Measurements from ENCODE around the gene RPS15.
"Not testable (repeated sequence)": the region's sequence is repeated elsewhere in the genome, so short reads cannot be mapped to it uniquely, and the experiment has no call there.

The RPS15 gene

DNA sequence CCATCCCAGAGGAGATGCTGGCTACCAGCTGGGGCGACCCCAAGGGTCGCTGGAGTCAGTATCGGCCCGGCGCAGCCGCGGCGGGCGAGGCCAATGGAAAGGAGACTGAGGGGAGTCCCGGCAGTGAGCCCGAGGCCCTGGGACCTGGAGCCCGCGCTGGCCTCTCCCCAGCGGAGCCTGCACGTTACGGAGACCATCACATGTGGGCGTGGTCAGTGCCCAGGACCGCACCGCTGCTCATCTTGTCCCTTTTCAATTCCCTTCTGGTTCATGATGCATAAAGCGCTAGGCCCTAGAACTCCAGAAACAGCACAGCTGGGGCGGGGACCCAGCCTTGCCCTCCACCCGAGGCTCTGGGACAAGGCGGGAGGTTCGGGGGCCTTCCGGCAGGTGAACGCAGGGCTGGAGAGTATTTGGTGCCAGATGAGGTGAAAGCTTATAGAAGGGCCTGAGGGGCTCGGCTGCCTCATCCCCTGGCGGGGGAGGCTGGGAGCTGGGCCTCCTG is 32.9 kb downstream of the RPS15 start:
- DNase-seq = no peak

- no peak for DNase-seq
Observed at GRCh38 chr19:1471515-1472160, 33.4 kb downstream of the RPS15 start.

- no peak for DNase-seq
Observed at GRCh38 chr19:1472231-1473084, 34.3 kb downstream of the RPS15 start.

- DNase-seq = no peak
Observed at GRCh38 chr19:1473085-1473851, 35.1 kb downstream of the RPS15 start.

GRCh38 chr19:1474011-1474764 is 36.0 kb downstream of the RPS15 start:
- no peak for DNase-seq

DNA sequence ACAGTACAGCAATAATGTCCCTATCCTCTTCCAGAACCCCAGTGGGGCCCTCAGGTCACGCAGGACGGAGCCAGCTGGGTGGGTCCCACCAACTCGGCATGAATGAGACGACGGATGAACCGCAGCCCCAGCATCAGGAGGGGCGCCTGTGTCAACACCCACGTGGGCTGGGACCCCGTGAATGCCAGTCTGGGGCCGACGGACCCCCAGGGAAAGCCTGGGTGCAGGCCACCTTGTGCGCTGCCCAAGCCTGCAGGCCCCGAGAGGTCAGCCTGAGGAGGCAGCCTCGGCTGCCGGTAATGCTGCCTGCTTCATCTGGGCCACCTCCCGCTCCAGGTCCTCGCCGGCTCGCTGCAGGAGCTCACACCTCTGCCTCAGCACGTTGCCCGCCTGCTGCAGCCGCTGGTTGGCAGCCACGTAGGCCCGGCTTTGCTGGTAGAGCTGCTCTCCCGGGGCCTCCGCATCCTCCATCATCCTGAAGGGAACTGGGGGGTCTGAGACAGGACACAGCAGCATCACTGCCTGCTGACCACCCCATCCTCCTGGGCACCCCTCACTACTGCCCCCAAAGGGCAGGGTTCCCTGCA is 36.7 kb downstream of the RPS15 start:
- DNase-seq = no peak

GRCh38 chr19:1475751-1476437 is 37.7 kb downstream of the RPS15 start:
- no peak for DNase-seq

- not testable (repeated sequence) for DNase-seq
Observed at GRCh38 chr19:1477056-1477455, 38.9 kb downstream of the RPS15 start.

- DNase-seq = peak; percentile 79 to 92
Observed at GRCh38 chr19:1478934-1479707, 40.9 kb downstream of the RPS15 start, which contains the start of gene C19orf25. TSS of gene C19orf25 (minus strand) at chr19:1479215. CDS start at chr19:1478903, 312 bp downstream.

GRCh38 chr19:1481224-1481892 is 43.2 kb downstream of the RPS15 start:
- DNase-seq = no peak

DNA sequence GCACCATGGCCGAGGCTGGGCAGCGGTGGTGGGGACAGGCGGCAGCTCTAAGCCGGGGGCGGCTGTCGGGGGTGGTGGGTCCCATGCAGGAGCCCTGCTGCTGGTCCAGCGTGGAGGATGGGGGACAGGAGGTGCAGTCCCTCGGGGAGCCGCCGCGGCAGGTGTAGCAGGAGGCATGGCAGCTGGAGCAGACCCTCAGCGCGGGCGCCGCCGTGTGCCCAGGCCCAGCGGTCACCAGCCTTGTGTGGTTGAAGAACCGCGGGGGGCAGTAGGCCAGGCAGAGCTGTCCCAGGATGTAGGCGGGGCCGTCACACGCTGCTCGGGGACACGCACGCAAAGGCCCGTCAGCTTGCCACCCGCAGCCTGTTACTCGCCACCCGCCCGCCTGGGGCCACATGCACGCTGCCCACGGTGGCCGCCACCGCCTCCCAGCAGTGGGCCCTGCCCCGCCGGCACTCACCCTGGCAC is 43.7 kb downstream of the RPS15 start:
- DNase-seq = no peak

DNA sequence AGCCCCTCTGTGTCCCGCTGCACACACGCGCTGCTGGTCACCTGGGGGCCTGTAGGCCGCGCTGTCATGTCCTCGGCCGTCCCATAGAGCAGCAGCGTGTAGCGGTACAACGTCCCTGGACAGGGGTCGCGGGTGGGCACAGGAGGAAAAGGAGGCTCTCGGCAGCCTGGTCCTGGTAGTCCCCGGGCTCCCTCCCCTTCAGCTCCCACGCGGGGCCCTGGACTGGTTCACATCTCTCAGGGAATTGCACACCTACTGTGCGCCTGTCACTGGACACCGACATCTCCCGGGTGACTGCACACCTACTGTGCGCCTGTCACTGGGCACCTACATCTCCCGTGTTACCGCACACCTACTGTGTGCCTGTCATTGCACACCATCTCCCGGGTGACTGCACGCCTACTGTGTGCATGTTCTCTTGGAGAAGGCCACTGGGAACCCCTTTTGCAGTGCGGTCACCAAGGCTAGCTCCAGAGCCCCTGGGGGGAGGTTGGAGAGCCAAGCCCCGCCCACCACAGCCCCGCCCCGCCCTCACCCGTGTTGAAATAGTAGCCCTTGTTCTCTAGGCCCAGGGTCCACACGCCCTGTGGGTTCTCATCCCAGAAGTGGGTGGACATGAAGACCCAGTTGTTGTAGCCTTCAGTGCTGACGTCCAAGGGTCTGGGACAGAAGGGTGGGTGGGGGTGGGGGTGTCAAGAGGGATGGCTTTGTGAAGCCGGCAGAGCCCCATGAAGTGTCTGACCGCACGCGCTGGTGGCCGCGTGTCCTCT is 44.4 kb downstream of the RPS15 start:
- no peak for DNase-seq

DNA sequence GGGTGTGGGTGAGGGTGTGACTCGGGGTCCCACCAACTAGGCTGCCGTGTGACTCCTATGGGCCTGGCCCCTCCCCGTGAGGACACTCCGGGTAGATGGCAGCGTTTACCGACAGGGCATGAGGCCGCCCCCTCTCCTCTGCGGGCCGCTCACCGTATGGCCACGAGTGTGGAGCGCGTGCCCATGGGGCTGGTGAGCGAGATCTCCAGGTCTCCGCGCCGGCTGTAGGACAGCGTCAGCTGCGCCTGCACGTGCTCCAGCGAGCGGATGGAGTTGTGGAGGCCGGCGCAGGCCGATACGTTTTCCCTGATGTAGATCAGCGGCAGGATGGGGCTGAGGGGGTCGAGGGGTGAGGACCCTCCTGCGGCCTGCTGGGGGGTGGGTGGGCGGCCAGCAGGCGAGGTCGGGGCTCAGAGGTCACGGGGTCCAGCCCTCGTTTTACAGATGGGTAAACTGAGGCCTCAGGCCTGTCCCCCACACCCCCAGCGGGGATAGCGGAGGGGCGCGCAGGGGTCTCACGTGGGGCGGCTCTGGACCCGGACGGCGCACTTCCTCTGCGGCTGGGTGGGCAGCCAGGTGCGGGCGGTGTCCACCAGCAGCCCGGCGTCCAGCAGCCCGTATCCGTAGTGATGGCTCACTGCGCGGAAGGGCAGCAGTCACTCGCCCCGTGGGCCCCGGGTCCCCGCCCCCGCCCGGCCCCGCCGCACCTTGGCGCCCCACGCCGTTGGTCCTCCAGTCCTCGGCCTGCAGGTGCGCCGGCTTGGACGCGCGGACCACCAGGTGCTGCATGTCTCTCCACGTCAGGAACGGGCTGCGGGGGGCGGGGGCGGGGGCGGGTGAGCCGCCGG is 45.2 kb downstream of the RPS15 start:
- DNase-seq = no peak

DNA sequence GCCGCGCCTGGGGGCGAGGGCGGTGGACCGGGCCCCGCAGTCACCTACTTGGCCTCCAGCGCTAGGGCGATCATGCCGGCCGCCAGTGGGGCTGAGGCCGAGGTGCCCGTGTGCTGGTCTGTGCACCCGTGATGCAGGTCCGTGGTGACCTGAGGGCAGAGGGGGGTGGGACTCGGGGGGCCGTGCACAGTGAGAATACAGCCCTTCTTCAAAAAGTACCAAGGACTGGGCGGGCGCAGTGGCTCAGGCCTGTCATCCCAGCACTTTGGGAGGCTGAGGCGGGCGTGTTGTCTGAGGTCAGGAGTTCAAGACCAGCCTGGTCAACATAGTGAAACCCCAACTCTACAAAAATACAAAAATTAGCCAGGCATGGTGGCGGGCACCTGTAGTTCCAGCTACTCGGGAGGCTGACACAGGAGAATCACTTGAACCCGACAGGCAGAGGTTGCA is 45.8 kb downstream of the RPS15 start:
- DNase-seq = no peak

DNA sequence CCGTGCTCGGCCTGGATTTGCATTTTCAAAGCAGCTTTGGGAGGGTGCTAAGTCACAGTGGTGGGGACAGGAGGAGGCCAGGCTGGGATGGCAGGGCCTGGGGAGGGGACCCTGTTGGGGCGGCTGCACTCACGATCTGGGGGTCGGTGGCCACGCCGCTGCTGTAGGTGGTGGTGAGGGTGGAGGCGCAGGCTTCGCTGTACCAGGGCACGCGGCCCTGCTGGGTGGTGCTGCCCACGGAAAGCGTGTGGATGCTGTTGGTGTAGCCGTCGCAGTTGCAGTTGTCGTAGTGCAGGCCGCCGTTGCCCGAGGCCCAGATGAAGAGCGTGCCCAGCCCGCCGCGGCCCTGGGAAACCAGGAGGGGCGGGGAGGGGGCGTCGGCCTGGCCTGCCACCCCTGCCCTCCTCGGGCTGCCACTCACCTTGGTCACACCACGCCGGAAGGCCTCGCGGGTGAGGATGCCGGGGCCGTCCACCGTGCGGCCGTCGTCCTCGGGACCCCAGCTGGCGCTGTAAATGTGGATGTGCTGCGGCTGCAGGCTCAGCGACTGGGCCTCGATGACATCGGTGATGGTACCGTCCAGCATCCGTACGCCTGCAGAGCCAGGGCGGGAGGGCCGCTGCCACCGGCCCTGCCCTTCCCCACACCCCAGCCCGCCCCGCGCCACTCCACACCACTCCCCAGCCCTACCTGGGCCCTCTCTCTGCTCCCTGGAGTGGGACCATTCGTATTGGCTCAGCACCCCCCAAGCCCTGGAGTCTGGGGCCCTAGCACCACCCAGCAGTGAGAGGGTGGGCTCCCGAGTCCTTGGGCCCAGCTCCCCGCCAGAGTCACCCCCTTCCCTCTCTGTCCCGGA is 48.8 kb downstream of the RPS15 start:
- DNase-seq = no peak

GRCh38 chr19:1487576-1488281 is 49.5 kb downstream of the RPS15 start:
- no peak for DNase-seq

GRCh38 chr19:1488282-1488601 is 50.0 kb downstream of the RPS15 start:
- DNase-seq = no peak

Measured in bone marrow (tissue), 2 donors.